HepG2 (cell line): ENCODE data around the gene PNKD. TPM values are rescaled to one million over a fixed set of nuclear protein-coding genes. Genes with fewer than 3 reads are reported as not detected.

ENCODE experiments used
- AGO2 ChIP-seq: fragments of 200-400 bp; formaldehyde crosslinking; optimal IDR thresholded peaks from 2 replicates; pipeline ENCODE3; 2017; ENCODE audit warnings: mild to moderate bottlenecking, low read depth, low read length, moderate library complexity
- AKAP8 ChIP-seq: sonication (generic); formaldehyde crosslinking; IDR thresholded peaks from 2 replicates; pipeline ENCODE4 v1.5.1; 2020; ENCODE audit warnings: mild to moderate bottlenecking, missing genetic modification reagents
- ATF1 ChIP-seq: IDR thresholded peaks from 2 replicates; pipeline ENCODE4 v1.6.1; 2016; ENCODE audit warnings: mild to moderate bottlenecking, control low read depth
- CREB1 ChIP-seq, 2 experiments: fragments of 450-650 bp in 1 of 2; IDR thresholded peaks; 2 replicates each; pipeline ENCODE4 v1.6.1; 2016 to 2017; ENCODE audit warnings: control low read depth in 1 of 2, mild to moderate bottlenecking in 1 of 2, missing compliant biosample characterization in 1 of 2, missing genetic modification characterization in 1 of 2
- CREM ChIP-seq, 2 experiments: sonication (generic) in 1 of 2; formaldehyde crosslinking in 1 of 2; IDR thresholded peaks; 2 replicates each; pipeline versions ENCODE4 v1.4.0 to v1.6.1; 2016 to 2020; ENCODE audit warnings: antibody characterized with exemption in 1 of 2, mild to moderate bottlenecking in 1 of 2, missing genetic modification reagents in 1 of 2
- FOXC1 ChIP-seq: sonication (generic); formaldehyde crosslinking; IDR thresholded peaks from 2 replicates; pipeline ENCODE4 v1.8.0; 2022; ENCODE audit warnings: mild to moderate bottlenecking, missing genetic modification reagents, borderline replicate concordance
- FOXO1 ChIP-seq: sonication (generic); formaldehyde crosslinking; IDR thresholded peaks from 2 replicates; pipeline ENCODE4 v1.4.0; 2020; ENCODE audit warnings: missing genetic modification reagents
- FUBP1 ChIP-seq: sonication (generic); formaldehyde crosslinking; IDR thresholded peaks from 2 replicates; pipeline ENCODE4 v1.5.1; 2020; ENCODE audit warnings: missing genetic modification reagents, mild to moderate bottlenecking, borderline replicate concordance
- GZF1 ChIP-seq: sonication (generic); formaldehyde crosslinking; IDR thresholded peaks from 2 replicates; pipeline ENCODE4 v1.5.1; 2020; ENCODE audit warnings: mild to moderate bottlenecking, missing genetic modification reagents
- LCORL ChIP-seq, 2 experiments: fragments of 450-650 bp in 1 of 2; sonication (generic) in 1 of 2; formaldehyde crosslinking in 1 of 2; IDR thresholded peaks; 2 replicates each; pipeline versions ENCODE4 v1.5.0 to v1.6.1; 2017 to 2020; ENCODE audit warnings: antibody characterized with exemption in 1 of 2, missing genetic modification reagents in 1 of 2
- PPARG ChIP-seq: conservative IDR thresholded peaks from 2 replicates; pipeline ENCODE4 v1.6.1; 2016; ENCODE audit warnings: missing biosample characterization, missing genetic modification reagents
- REXO4 ChIP-seq: sonication (generic); formaldehyde crosslinking; IDR thresholded peaks from 2 replicates; pipeline ENCODE4 v1.8.0; 2022; ENCODE audit warnings: missing genetic modification reagents, mild to moderate bottlenecking, borderline replicate concordance
- RXRB ChIP-seq: IDR thresholded peaks from 2 replicates; pipeline ENCODE4 v1.6.1; 2016; ENCODE audit warnings: borderline replicate concordance, missing genetic modification reagents, missing compliant biosample characterization
- SKI ChIP-seq: fragments of 450-650 bp; IDR thresholded peaks from one replicate; pipeline ENCODE4 v1.6.1; 2018; ENCODE audit warnings: mild to moderate bottlenecking; ENCODE audit not compliant: partially characterized antibody
- SP4 ChIP-seq: sonication (generic); formaldehyde crosslinking; IDR thresholded peaks from 2 replicates; pipeline ENCODE4 v1.8.1; 2023; ENCODE audit warnings: mild to moderate bottlenecking, missing genetic modification reagents
- TFDP1 ChIP-seq: IDR thresholded peaks from 2 replicates; pipeline ENCODE4 v1.6.1; 2016; ENCODE audit warnings: missing compliant biosample characterization, missing genetic modification reagents, borderline replicate concordance
- ZMAT3 ChIP-seq: sonication (generic); formaldehyde crosslinking; conservative IDR thresholded peaks from 2 replicates; pipeline ENCODE4 v1.7.0; 2021; ENCODE audit warnings: missing genetic modification reagents
- ZNF501 ChIP-seq: sonication (generic); formaldehyde crosslinking; IDR thresholded peaks from 2 replicates; pipeline ENCODE4 v1.5.1; 2020; ENCODE audit warnings: mild to moderate bottlenecking, moderate library complexity, missing genetic modification reagents
- ZNF839 ChIP-seq: sonication (generic); formaldehyde crosslinking; IDR thresholded peaks from 2 replicates; pipeline ENCODE4 v1.4.0; 2020; ENCODE audit warnings: missing genetic modification reagents, mild to moderate bottlenecking, borderline replicate concordance
- polyA plus RNA-seq, 8 experiments: library from polyadenylated mRNA; depleted of rRNA in 3 of 8; stranded (reverse) in 7 of 8; unstranded in 1 of 8; fragments of >200 nt; fragmentation: Illumina TruSeq in 4 of 8; extraction: Trizol in 4 of 8; gene quantifications; 2 replicates each; pipeline versions ENCODE4 v1.2.1 to v1.2.3, GENCODE V29; 2011 to 2016; ENCODE audit warnings: low read depth in 4 of 8, missing spikeins in 1 of 8, mixed read lengths in 1 of 8; ENCODE audit not compliant: insufficient read depth in 1 of 8
- total RNA-seq, 5 experiments: library from RNA; depleted of rRNA; stranded (reverse); fragments of >200 nt; fragmentation: Illumina TruSeq; extraction: Trizol; gene quantifications; 2 replicates each; pipeline ENCODE4 v1.2.3, GENCODE V29; 2016; ENCODE audit warnings: low read depth in 1 of 5
- TF ChIP-seq, protein P1 (sequence below): sonication (generic); formaldehyde crosslinking; IDR thresholded peaks from 2 replicates; pipeline ENCODE4 v1.5.1; 2020; ENCODE audit warnings: mild to moderate bottlenecking, missing genetic modification reagents, moderate library complexity

Gene PNKD
- total and polyA plus RNA-seq, 2 of the 13 experiments (the other 11 are each of a cell fraction or from before 2014, with no cell fraction given), result 55.9 to 80.4 TPM

DNA sequence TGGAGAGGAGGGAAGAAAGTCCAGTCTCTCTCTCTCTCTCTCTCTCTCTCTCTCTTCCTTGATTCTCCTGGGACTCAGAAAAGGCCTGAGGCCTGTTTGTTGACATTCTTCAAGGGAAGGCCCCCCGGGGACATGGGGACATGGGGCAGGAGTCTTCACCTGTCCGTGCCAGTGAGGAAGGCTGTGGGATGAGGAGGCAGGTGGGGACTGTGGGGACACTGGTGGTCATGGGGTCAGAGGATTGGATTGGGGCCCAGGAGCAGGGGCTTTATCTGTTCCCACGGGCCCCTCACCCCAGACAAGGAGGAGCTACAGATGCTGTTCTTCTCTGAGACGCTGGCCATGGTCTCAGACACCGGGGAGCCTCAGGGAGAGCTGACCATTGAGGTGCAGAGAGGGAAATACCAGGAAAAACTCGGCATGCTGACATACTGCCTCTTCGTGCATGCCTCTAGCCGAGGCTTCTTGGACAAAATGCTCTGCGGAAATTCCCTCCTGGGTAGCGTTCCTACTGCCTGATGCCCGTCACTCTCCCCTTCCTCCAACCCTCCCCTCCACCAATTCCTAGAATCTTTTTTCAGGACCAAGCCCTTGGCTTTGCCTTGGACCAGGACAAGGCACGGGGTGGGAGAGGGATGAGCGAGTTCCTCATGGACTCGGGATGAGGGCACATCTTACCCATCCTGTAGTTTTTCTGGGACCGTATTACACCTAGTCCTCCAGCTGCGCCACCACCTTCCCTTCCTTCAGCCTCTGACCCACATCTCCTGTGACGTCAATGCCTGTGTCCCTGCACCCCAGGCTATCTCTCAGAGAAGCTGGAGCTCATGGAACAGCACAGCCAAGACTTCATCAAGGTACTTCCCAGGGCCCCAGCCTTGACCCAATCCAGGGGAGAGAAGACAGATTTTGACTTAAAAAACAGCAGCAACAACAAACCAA, 87.2 kb downstream of the PNKD start (continued):
- peak; percentile 64 for TF ChIP-seq CREM (IDR thresholded peaks at IDR 0.05)
- no peak for TF ChIP-seq CREM (CRISPR knock-in tag; IDR thresholded peaks at IDR 0.05)
- no peak for TF ChIP-seq SP4
- peak; percentile 24; the same call in 1 of the 2 replicates for TF ChIP-seq TFDP1
- TF ChIP-seq PPARG (CRISPR knock-in tag), result peak; percentile 59; the same call in 1 of the 2 replicates
- TF ChIP-seq AKAP8 (CRISPR knock-in tag), result 0 out of 2 replicates have a peak, but pooled peaks have one; percentile 32
- peak; percentile 26; the same call in 1 of the 2 replicates for TF ChIP-seq ZNF501
- TF ChIP-seq GZF1 (CRISPR knock-in tag), result peak; percentile 95
- TF ChIP-seq AGO2, result no peak
- TF ChIP-seq ZNF839 (CRISPR knock-in tag), result 0 out of 2 replicates have a peak, but pooled peaks have one; percentile 40
- 0 out of 2 replicates have a peak, but pooled peaks have one; percentile 48 for TF ChIP-seq ZMAT3
- 0 out of 2 replicates have a peak, but pooled peaks have one; percentile 55 for TF ChIP-seq FUBP1
- TF ChIP-seq REXO4, result no peak
- TF ChIP-seq SKI, result no peak
- TF ChIP-seq CREB1 (IDR thresholded peaks at IDR 0.05), result peak; percentile 91
- TF ChIP-seq CREB1 (CRISPR knock-in tag; IDR thresholded peaks at IDR 0.05), result peak; percentile 76
- TF ChIP-seq, protein P1, sequence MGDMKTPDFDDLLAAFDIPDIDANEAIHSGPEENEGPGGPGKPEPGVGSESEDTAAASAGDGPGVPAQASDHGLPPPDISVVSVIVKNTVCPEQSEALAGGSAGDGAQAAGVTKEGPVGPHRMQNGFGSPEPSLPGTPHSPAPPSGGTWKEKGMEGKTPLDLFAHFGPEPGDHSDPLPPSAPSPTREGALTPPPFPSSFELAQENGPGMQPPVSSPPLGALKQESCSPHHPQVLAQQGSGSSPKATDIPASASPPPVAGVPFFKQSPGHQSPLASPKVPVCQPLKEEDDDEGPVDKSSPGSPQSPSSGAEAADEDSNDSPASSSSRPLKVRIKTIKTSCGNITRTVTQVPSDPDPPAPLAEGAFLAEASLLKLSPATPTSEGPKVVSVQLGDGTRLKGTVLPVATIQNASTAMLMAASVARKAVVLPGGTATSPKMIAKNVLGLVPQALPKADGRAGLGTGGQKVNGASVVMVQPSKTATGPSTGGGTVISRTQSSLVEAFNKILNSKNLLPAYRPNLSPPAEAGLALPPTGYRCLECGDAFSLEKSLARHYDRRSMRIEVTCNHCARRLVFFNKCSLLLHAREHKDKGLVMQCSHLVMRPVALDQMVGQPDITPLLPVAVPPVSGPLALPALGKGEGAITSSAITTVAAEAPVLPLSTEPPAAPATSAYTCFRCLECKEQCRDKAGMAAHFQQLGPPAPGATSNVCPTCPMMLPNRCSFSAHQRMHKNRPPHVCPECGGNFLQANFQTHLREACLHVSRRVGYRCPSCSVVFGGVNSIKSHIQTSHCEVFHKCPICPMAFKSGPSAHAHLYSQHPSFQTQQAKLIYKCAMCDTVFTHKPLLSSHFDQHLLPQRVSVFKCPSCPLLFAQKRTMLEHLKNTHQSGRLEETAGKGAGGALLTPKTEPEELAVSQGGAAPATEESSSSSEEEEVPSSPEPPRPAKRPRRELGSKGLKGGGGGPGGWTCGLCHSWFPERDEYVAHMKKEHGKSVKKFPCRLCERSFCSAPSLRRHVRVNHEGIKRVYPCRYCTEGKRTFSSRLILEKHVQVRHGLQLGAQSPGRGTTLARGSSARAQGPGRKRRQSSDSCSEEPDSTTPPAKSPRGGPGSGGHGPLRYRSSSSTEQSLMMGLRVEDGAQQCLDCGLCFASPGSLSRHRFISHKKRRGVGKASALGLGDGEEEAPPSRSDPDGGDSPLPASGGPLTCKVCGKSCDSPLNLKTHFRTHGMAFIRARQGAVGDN (CRISPR knock-in tag), result peak; percentile 39; the same call in 1 of the 2 replicates
- TF ChIP-seq ATF1 (CRISPR knock-in tag), result peak; percentile 41; the same call in 1 of the 2 replicates
- TF ChIP-seq RXRB (CRISPR knock-in tag), result 0 out of 2 replicates have a peak, but pooled peaks have one; percentile 12
- peak; percentile 18; the same call in 1 of the 2 replicates for TF ChIP-seq FOXO1
- TF ChIP-seq LCORL (IDR thresholded peaks at IDR 0.05), result no peak
- TF ChIP-seq LCORL (CRISPR knock-in tag; IDR thresholded peaks at IDR 0.05), result 0 out of 2 replicates have a peak, but pooled peaks have one; percentile 6
- TF ChIP-seq FOXC1 (CRISPR knock-in tag), result peak; percentile 45; the same call in 1 of the 2 replicates
